Retinal pigment epithelial cell (primary cell): ENCODE measurements around the gene ACSM4.
"Not testable (repeated sequence)": the region's sequence is repeated elsewhere in the genome, so short reads cannot be mapped to it uniquely, and the experiment has no call there.

Source experiments
- DNase-seq: peaks from one replicate; pipeline ENCODE4 v3.0.0-alpha.2; 2010; ENCODE audit warnings: low read depth
- H3K4me3 ChIP-seq: 2 replicates; pipeline ENCODE4 v1.5.1; 2011; ENCODE audit warnings: mild to moderate bottlenecking, low read length, control low read depth, moderate library complexity
- CTCF ChIP-seq: conservative IDR thresholded peaks from 2 replicates; pipeline ENCODE4 v1.5.1; 2011; ENCODE audit warnings: low read depth, low read length, control low read depth, inconsistent platforms

The ACSM4 gene

GRCh38 chr12:7324176-7324575 lies 20.3 kb downstream of the ACSM4 start:
- H3K4me3 ChIP-seq, result no peak overlapping the region
- TF ChIP-seq CTCF, result no peak
- no peak for DNase-seq

- no peak for DNase-seq
- no peak overlapping the region for H3K4me3 ChIP-seq
- TF ChIP-seq CTCF, result no peak
Observed at GRCh38 chr12:7327918-7328317, 24.0 kb downstream of the ACSM4 start.

DNA sequence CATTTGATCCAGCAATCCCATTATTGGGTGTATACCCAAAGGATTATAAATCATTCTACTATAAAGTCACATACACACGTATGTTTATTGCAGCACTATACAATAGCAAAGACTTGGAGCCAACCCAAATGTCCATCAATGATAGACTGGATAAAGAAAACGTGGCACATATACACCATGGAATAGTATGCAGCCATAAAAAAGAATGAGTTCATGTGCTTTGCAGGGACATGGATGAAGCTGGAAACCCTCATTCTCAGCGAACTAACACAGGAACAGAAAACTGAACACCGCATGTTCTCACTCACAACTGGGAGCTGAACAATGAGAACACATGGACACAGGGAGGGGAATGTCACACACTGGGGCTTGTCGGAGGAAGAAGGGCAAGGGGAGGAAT lies 33.9 kb downstream of the ACSM4 start:
- not testable (repeated sequence) for H3K4me3 ChIP-seq, DNase-seq

DNA sequence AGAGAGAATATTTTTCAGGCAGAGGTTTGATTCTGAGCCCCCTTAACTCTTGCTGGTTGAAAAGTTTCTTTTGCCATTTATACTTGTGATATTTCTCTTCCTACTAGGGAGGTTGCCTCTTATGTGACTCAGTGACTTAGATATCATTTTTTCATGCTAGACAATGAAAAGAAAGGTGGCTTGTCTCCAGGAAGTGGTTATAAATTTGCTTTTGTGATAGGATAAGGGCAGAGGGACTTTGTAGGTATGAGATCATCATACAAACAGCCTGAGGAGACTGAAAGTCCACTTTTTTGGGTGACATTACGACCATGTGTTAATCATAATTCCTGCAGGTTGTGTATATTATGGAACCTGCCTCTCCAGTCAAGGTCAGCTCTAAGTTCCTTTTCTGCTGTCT lies 35.8 kb downstream of the ACSM4 start:
- no peak overlapping the region for H3K4me3 ChIP-seq
- no peak for TF ChIP-seq CTCF
- no peak for DNase-seq

GRCh38 chr12:7344833-7345606 lies 41.1 kb downstream of the ACSM4 start:
- DNase-seq, result no peak
- no peak for TF ChIP-seq CTCF

DNA sequence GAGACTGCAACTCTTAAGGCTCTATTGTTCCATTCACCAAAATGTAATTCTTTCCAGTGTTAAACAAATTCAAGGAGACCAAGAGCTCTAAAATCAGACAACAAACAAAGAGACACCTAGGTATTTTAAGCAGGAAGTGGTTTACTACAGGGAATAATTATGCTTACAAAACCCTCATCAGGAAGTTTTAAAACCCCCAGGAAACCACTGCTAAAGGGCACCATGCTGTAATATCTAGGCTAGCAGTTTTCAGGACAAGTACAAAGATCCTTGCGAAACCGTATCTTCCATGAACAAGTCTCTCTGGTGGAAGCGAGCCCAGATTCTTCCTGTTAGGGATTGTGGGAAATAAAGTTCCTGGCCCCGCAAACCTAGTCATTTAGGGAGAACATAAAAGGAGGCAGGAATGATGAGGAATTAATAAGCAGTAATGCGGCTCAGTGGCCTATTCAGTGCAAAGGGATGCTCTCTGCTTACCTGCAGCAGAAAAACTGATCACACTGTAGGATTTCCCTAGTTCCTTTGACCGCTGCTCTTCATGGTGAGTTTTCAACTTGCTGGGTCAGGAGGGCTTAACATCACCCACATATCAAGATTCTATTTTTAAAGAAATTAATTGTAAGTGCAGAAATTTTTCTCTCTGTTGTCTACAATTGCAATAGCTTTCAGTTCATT lies 42.8 kb downstream of the ACSM4 start:
- no peak overlapping the region for H3K4me3 ChIP-seq
- no peak for DNase-seq
- TF ChIP-seq CTCF, result no peak

More at GRCh38 chr12:7344833-7345606, 41.1 kb downstream of the ACSM4 start:
- no peak overlapping the region for H3K4me3 ChIP-seq

- no peak for TF ChIP-seq CTCF
- H3K4me3 ChIP-seq, result no peak overlapping the region
- no peak for DNase-seq
Observed at GRCh38 chr12:7349418-7349817, 45.5 kb downstream of the ACSM4 start.
